Measurements from ENCODE around the gene NKIRAS1.

GRCh38 chr3:23843869-23844268 lies 72.9 kb downstream of the NKIRAS1 start:
- TF ChIP-seq, protein P1, sequence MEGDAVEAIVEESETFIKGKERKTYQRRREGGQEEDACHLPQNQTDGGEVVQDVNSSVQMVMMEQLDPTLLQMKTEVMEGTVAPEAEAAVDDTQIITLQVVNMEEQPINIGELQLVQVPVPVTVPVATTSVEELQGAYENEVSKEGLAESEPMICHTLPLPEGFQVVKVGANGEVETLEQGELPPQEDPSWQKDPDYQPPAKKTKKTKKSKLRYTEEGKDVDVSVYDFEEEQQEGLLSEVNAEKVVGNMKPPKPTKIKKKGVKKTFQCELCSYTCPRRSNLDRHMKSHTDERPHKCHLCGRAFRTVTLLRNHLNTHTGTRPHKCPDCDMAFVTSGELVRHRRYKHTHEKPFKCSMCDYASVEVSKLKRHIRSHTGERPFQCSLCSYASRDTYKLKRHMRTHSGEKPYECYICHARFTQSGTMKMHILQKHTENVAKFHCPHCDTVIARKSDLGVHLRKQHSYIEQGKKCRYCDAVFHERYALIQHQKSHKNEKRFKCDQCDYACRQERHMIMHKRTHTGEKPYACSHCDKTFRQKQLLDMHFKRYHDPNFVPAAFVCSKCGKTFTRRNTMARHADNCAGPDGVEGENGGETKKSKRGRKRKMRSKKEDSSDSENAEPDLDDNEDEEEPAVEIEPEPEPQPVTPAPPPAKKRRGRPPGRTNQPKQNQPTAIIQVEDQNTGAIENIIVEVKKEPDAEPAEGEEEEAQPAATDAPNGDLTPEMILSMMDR (IDR thresholded peaks at IDR 0.05) = no peak
- TF ChIP-seq EZH2 (IDR thresholded peaks at IDR 0.05; ENCODE audit: borderline replicate concordance, insufficient read depth, low read depth, low read length, poor library complexity, severe bottlenecking) = no peak

Data from B cell (primary cell).